ENCODE data around the gene PIH1D2.

DNA sequence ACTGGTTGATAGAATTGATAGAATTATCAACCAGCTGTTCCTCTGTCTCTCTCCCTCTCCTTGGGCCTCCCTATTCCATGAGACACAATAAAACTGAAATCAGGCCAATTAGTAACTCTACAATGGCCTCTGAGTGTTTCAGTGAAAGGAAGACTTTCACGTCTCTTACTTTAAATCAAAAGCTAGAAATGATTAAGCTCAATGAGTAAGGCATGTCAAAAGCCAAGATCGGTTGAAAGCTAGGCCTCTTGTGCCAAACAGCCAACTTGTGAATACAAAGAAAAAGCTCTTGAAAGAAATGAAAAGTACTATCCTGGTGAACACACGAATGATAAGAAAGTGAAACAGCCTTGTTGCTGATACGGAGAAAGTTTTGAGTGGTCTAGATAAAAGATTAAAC, 16.6 kb downstream of the PIH1D2 start:
- TF ChIP-seq SIN3A (IDR thresholded peaks at IDR 0.05; ENCODE audit: low read depth, low read length) (no peak), NBN (IDR thresholded peaks at IDR 0.05) (no peak), POLR2A (IDR thresholded peaks at IDR 0.05; ENCODE audit: low read depth, low read length) (no peak), SP1 (IDR thresholded peaks at IDR 0.05; ENCODE audit: low read depth, low read length) (no peak), NR2C2 (IDR thresholded peaks at IDR 0.05; ENCODE audit: borderline replicate concordance, control insufficient read depth, insufficient read length, low read depth) (no peak), E2F4 (IDR thresholded peaks at IDR 0.05; ENCODE audit: low read depth, low read length) (no peak), ZBED1 (IDR thresholded peaks at IDR 0.05; ENCODE audit: borderline replicate concordance) (no peak)
- TF ChIP-seq, protein P1, sequence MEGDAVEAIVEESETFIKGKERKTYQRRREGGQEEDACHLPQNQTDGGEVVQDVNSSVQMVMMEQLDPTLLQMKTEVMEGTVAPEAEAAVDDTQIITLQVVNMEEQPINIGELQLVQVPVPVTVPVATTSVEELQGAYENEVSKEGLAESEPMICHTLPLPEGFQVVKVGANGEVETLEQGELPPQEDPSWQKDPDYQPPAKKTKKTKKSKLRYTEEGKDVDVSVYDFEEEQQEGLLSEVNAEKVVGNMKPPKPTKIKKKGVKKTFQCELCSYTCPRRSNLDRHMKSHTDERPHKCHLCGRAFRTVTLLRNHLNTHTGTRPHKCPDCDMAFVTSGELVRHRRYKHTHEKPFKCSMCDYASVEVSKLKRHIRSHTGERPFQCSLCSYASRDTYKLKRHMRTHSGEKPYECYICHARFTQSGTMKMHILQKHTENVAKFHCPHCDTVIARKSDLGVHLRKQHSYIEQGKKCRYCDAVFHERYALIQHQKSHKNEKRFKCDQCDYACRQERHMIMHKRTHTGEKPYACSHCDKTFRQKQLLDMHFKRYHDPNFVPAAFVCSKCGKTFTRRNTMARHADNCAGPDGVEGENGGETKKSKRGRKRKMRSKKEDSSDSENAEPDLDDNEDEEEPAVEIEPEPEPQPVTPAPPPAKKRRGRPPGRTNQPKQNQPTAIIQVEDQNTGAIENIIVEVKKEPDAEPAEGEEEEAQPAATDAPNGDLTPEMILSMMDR (IDR thresholded peaks at IDR 0.05 in 2 of 3, conservative IDR thresholded peaks at IDR 0.05 in 1 of 3; ENCODE audit: control insufficient read depth in 2 of 3, extremely low read depth in 1 of 3, insufficient read depth in 1 of 3, low read depth in 3 of 3, low read length in 3 of 3) = no peak
- TF ChIP-seq, protein P2, sequence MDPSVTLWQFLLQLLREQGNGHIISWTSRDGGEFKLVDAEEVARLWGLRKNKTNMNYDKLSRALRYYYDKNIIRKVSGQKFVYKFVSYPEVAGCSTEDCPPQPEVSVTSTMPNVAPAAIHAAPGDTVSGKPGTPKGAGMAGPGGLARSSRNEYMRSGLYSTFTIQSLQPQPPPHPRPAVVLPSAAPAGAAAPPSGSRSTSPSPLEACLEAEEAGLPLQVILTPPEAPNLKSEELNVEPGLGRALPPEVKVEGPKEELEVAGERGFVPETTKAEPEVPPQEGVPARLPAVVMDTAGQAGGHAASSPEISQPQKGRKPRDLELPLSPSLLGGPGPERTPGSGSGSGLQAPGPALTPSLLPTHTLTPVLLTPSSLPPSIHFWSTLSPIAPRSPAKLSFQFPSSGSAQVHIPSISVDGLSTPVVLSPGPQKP (IDR thresholded peaks at IDR 0.05; ENCODE audit: low read depth, low read length) = no peak
- TF ChIP-seq, protein P3, sequence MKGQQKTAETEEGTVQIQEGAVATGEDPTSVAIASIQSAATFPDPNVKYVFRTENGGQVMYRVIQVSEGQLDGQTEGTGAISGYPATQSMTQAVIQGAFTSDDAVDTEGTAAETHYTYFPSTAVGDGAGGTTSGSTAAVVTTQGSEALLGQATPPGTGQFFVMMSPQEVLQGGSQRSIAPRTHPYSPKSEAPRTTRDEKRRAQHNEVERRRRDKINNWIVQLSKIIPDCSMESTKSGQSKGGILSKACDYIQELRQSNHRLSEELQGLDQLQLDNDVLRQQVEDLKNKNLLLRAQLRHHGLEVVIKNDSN (IDR thresholded peaks at IDR 0.05; ENCODE audit: borderline replicate concordance, extremely low read length, insufficient read depth, low read depth, low read length) = no peak

All from GM12878 (cell line).